NCI-H1092 treated with DMSO at 0.1 percent for 48 hours (cell line): ENCODE measurements around the gene ZNF804B.

Experiments used
- DNase-seq: peaks from one replicate; lab custom pipeline; 2025; lab: John Stamatoyannopoulos, UW

The ZNF804B gene

DNA sequence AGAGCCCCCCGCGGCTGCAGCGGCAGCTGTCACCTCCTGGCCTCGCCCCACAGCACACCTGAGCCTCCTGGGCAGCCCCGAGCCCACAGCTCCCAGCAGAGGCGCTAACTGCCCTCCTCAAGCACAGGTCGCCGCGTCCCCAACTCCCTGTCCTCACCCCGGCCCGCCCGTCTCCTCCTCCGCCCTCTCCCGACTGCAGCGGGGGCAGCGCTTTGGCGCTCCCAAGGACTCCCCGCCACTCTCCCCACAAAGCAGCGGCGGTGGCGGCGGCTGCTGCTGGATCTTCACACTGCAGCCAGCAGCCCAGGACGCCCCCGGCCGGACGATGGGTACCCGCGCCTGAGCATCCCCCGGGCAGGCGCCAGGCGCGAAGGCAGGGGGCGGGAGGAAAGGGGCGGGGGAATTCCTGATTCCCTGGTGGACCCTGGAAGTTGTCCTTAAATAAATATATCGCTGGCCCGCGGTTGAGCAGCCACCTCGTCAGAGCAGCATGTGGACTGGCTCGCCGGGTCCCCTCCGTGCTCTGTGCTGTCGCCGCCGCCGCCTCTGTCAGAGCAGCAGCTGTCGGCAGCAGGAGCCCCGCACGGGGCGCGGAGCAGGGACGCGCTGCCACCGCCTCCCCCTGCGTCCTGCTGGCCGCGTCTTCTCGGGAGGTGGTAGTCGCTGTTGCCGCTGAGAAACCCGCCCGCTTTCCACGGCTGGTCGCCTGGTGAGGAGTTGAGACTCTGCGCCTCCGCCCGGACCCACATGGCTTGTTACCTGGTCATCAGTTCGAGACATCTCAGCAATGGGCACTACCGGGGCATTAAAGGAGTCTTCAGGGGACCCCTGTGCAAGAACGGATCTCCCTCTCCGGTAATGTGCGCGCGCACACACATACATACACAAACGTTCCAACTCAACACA lies at the start of gene ZNF804B:
Gene ZNF804B (plus strand): TSS at position 471 of the 906 bp plus-strand sequence. CDS start 277 bp downstream, at position 748.
- no peak for DNase-seq

DNA sequence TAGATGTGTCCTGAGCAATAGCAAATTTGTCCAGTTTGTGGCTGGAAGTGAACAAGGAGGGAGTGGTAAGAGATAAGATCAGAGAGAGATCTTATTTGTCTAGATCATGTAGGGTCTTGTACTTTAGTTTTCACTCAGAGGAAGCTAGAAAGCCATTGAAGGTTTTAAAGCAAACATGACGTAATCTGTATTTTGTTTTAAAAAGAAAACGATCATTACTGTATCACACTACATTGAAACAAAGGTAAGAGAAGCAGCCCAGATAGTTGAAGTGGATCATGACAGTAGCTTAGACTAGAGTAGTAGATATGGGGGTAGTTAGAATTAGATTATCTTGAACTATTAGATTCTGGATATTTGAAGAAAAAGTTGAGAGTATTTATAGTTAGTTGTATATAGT lies 23.6 kb upstream of the ZNF804B start:
- no peak for DNase-seq

DNA sequence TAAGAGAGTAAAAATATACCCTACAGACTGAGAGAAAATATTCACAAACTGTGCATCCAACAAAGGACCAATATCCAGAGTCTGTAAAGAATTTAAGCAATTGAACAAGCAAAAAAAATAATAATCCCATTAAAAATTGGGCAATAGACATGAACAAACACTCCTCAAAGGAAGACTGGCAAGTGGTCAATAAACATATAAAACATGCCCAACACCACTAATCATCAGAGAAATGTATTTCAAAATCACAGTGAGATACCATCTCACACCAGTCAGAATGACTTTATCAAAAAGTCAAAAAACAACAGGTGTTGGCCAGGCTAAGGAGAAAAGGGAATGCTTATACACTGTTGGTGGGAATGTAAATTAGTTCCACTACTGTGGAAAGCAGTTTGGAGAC lies 21.9 kb upstream of the ZNF804B start:
- no peak for DNase-seq

DNA sequence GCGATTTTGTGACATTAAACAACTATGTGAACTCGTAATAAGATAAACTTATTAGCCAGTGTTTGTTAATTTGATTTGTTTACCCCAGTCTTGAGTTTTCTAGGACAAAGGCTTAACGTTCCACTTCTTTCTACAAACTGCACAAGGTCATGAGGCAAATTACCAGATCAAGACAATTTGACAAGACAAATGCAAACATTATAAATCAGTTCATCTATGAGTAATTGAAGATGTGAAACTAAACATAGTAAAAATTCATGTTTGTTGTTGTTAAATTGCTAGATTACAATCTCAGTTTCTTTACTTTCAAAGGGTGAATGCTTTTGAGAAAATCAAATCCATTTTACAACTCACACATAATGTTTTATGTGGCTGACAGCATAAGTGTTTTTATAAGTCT lies 13.4 kb upstream of the ZNF804B start:
- no peak for DNase-seq

DNA sequence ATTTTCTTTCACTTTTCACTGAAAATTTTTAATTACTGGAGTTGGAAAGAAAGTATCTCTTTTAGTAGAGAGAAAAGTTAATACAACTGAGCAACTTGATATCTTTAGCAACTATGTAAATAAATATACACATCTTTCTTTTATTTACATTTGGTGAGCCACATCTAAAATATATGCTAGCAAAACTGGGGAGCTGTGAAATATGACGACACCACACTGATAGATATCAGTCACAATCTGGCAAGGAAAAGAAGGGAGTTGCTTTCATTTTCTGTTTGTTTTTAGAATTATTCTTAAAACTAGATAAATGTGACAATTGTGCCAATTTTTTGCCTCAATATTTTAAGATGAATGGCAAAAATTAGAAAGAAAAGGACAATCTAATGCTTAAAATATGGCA lies 2.7 kb upstream of the ZNF804B start:
- DNase-seq, result no peak

DNA sequence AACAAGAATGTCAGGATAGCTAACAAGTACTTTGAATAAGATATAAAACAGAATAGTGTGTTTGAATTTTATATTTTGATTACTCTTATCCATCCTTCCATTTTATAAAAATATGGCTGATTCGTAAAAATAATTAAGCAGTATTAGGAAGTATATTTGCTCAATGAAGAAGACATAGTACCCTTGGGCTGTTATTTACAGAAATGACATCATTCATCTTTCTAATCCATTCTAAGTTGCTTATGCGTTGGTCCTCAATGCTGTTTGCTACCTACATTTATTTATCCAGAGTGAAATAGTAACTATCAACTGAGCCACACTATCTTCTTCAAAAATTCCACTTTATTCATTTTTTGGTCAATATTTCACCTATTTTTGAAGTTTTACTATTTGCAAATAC lies 2.1 kb upstream of the ZNF804B start:
- DNase-seq, result no peak

- DNase-seq, result no peak
These were observed 895 bp upstream of the ZNF804B start for GRCh38 chr7:88758381-88759229.

DNA sequence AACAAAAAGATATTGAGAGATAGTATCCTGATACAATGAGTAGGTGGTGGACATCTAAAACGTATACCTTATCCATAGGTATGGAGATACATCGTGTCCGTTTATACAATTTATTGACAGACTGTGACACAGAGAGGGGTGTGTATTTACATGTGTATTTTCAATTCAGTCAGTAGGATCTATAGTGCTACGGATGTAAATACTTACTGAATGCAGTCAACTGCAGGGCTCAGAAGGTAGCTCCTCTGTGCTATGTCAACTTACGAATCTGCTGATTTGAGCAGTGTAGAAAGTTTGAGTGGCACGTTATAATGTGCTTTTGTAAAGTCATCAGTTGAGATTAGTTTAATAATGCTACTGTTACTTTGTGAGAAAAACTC lies 626 bp downstream of the ZNF804B start:
- no peak for DNase-seq

- no peak for DNase-seq
These were observed 2.3 kb downstream of the ZNF804B start for GRCh38 chr7:88761779-88762178.

- no peak for DNase-seq
These were observed 11.9 kb downstream of the ZNF804B start for GRCh38 chr7:88771417-88771816.

- DNase-seq, result no peak
These were observed 13.3 kb downstream of the ZNF804B start for GRCh38 chr7:88772776-88773175.

GRCh38 chr7:88775838-88776237 lies 16.3 kb downstream of the ZNF804B start:
- no peak for DNase-seq

DNA sequence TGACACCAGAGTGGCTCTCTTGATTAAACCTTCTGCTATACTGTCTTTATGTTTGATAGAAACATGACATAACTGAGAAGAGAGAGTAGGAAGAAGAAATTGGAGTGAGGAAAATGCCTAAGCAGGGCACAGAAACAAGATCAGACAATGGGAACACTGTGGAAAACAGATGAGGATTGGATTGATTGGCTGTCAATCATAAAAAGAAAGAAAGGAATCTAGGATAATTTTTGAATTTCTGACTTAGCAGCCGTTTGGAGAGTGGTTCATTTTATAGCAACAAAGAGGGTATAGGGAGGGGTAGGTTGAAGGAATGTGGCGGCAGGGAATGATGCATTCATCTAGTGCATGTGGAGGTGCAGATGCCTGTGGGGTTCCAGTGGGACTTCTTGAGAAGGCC lies 28.3 kb downstream of the ZNF804B start:
- no peak for DNase-seq

DNA sequence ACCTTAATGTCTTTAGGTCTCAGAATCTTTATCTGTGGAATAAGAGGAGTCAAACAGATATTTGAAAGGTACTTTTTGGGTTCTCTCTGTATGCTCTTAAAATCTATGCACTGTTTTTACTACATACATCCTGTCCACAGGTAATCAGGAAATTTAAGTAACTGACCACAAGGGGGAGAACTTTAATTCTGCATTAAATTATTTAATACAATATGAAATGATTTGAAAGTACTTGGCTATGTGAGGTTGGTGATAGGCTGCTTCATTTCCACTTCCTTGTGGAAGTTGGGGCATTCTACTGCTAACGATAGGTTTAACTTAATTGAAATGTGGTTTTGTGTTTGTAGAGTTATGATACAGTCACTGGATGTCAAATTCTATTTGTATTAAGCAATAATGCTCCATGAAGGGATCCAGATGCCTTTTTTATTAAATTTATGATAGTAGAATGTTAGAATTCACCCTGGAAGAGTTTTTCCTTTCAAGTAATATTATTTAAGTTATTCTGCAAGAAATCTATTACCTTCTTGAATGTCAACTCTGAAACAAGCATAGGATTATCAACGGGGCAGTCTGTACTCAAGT lies 30.1 kb downstream of the ZNF804B start:
- DNase-seq, result peak; percentile 38

- no peak for DNase-seq
These were observed 32.4 kb downstream of the ZNF804B start for GRCh38 chr7:88791891-88792290.

DNA sequence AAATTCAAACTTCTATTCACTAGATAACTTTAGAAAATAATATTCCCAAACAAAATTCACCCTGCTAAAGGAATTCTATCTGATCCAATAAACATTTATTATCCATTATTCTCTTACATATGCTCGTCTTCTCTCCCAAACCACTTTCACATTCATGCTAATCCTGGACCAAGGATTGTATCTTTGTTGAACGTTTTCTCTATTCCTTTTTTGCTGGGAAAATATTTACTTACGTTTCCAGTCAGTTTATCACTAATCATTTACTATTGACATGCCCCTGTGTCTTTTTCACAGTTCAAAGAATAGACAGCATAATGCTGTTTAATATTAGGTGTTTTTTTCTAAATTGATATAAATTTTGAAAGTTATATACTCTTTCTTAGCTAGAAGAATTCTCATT lies 32.9 kb downstream of the ZNF804B start:
- DNase-seq, result no peak

DNA sequence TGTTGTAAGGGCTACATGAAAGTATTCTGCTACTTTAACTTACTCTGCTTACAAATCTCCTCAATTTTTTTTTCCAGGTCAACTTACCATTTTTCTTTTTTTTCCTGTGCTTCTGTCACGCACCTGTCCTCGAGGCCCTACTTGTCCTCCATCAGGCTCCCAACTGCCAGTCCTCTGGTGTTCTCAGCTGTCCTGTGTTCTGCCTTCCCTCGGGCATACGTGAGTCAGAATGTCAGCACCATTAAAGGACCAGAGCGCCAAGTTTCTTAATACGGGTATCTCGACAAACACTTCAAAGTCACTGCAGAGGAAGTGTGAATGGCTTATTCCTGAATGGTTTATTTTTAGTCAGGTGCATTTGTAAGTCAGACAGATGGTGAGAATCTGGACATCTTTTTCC lies 36.1 kb downstream of the ZNF804B start, which contains the start of gene TEX47:
Gene TEX47 (minus strand): TSS at position 185 of the 400 bp plus-strand sequence. CDS start 795 bp downstream, outside the sequence.
- DNase-seq, result no peak

DNA sequence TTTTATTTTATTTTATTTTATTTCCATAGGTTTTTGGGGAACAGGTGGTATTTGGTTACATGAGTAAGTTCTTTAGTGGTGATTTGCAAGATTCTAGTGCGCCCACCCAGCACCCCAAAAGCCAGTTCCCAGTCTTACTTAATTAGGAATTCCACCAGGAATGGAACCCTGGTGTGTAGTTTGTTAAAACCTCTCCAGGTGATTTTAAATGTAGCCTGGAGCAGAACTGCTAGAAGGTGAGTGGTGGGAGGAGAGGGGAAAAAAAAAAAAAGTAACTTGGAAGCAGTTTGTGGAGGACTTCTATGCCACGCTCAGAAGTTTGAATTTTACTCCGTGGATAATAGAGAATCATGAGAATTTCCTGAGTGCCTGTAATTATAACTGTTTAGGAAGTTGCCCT lies 41.5 kb downstream of the ZNF804B start:
- no peak for DNase-seq

GRCh38 chr7:88806280-88807037 lies 47.0 kb downstream of the ZNF804B start:
- DNase-seq, result no peak

DNA sequence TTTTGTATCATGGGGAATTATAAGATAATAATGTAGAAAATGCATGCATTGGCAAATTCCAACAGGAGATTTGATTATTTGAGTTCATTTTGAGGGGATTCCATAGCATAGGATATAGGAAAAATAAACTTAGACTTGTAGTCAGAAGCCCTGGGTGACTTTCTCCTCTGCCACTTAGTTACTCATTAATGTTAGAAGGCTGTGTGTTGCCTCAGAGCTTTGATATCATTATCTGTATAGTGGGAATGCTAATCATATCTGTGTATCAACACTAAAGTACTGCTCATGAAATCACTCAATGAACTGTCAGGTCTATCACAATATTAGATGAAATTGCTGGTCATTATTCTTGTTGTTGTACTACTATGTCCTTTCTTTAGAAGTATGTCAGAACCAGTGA lies 59.1 kb downstream of the ZNF804B start:
- no peak for DNase-seq

GRCh38 chr7:88826222-88826621 lies 66.7 kb downstream of the ZNF804B start:
- no peak for DNase-seq
